ENCODE results near the gene CDYL2.

CDYL2 gene

GRCh38 chr16:80804056-80804525, 307 bp downstream of the CDYL2 start:
- TF ChIP-seq CTCF (IDR thresholded peaks at IDR 0.05; ENCODE audit: extremely low read depth, insufficient read depth, missing control alignments): no peak
- in situ Hi-C loops (cut with MboI; ENCODE audit: low pct_unique_long_range_greater_than_20kb, low sequenced_read_pairs, unreplicated experiment): no loop called here
- DNase-seq (ENCODE audit: low spot score): no peak

DNA sequence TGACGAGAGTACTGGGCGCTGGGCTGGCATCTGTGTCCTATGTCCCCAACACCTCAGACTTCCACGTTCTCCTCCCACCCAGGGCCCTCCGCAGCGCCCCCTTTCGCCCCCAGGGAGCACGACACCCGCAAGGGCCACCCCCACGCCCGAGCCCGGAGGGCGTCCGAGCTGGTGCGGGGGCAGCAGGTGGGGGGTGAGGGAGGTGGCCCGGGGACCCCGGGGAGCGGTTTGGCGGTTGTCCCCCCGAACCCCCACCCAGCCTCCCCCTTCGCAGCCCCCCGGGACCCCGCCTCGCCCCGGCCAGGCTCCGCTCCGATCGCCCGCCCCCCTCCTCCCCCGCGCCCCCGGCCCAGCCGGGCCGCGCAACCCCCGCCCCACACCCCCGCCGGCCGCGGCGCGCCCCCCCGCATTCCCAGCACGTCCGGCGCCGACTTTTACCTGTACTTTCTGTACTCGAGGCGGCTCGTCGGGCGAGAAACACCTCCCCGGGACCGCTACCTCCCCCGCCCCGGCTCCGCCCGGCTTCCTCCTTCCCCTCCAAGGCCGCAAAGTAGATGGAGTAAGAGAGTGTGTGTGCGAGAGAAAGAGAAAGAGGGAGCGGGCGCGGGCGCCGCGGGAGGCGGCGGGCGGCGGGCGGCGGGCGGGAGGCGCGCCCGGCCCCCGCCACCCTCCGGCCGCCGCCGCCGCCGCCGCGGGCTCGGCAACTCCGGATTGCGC, 901 bp downstream of the CDYL2 start:
- peak; percentile 75 for DNase-seq (ENCODE audit: low spot score)
- peak; percentile 82 for TF ChIP-seq CTCF (IDR thresholded peaks at IDR 0.05; ENCODE audit: extremely low read depth, insufficient read depth, missing control alignments)
- in situ Hi-C loops (cut with MboI; ENCODE audit: low pct_unique_long_range_greater_than_20kb, low sequenced_read_pairs, unreplicated experiment): no loop called here

- no peak for TF ChIP-seq CTCF (IDR thresholded peaks at IDR 0.05; ENCODE audit: extremely low read depth, insufficient read depth, missing control alignments)
- in situ Hi-C loops (cut with MboI; ENCODE audit: low pct_unique_long_range_greater_than_20kb, low sequenced_read_pairs, unreplicated experiment): no loop called here
- no peak for DNase-seq (ENCODE audit: low spot score)
These were observed 1.5 kb downstream of the CDYL2 start for GRCh38 chr16:80802902-80803301.

DNA sequence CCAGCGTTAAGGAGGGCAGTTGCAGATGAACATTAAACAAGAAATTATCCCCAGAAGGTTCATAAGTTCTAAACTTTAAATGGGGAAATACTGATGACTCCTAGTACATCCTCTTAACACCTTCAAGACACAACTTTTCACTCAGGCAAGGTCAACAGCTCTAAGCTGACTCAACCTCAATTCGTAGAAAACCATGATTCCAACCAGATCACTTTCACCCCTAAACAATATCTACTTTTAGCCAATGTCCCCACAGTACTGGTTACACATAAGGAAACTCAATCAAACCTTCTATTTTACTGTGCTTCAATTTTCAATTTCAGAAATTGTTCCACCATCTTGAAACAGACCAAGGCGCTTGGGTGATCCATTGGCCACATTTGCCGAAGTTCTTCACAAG, 2.3 kb downstream of the CDYL2 start:
- no peak for TF ChIP-seq CTCF (IDR thresholded peaks at IDR 0.05; ENCODE audit: extremely low read depth, insufficient read depth, missing control alignments)
- in situ Hi-C loops (cut with MboI; ENCODE audit: low pct_unique_long_range_greater_than_20kb, low sequenced_read_pairs, unreplicated experiment): no loop called here

DNA sequence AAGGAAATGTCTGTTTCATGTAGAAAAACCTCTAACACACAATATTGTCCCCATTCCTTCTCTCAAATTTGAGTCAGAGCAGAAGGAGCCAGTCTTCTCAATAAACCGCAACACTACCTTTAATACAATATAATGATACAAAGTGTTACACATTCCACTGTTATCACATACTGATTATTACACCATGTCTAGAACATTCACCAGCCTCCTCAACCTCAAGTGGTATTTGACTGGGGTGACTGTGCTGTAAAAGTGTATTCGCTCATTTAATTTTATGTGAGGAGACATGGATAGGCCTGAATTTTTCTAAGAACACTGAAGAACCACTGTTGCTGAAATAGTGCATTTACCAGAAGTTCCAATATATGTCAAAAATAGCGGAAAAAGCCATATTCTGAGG, 10.3 kb downstream of the CDYL2 start:
- DNase-seq (ENCODE audit: low spot score): no peak
- in situ Hi-C loops (cut with MboI; ENCODE audit: low pct_unique_long_range_greater_than_20kb, low sequenced_read_pairs, unreplicated experiment): no loop called here
- TF ChIP-seq CTCF (IDR thresholded peaks at IDR 0.05; ENCODE audit: extremely low read depth, insufficient read depth, missing control alignments): no peak

More for the DNA sequence above, 2.3 kb downstream of the CDYL2 start:
- no peak for DNase-seq (ENCODE audit: low spot score)

GRCh38 chr16:80792031-80792430, 12.4 kb downstream of the CDYL2 start:
- in situ Hi-C loops (cut with MboI; ENCODE audit: low pct_unique_long_range_greater_than_20kb, low sequenced_read_pairs, unreplicated experiment): no loop called here
- no peak for TF ChIP-seq CTCF (IDR thresholded peaks at IDR 0.05; ENCODE audit: extremely low read depth, insufficient read depth, missing control alignments)
- no peak for DNase-seq (ENCODE audit: low spot score)

All from GM13977 (cell line).